SU-DHL-6 (cell line): ENCODE results near the gene PTRH1.

ENCODE experiments used
- EZH2phosphoT487 ChIP-seq: fragments of 200-600 bp; sonication (generic), shearing (Covaris generic); conservative IDR thresholded peaks from 2 replicates; pipeline ENCODE4 v1.6.1; 2018; ENCODE audit warnings: mild to moderate bottlenecking, antibody characterized with exemption, low read length, moderate library complexity, mixed read lengths
- TF ChIP-seq, protein P1 (sequence below): fragments of 200-600 bp; sonication (generic); IDR thresholded peaks from one replicate; pipeline ENCODE4 v1.5.1; 2017; ENCODE audit warnings: antibody characterized with exemption, mild to moderate bottlenecking, low read length, moderate library complexity; ENCODE audit not compliant: insufficient read depth, poor library complexity, severe bottlenecking

DNA sequence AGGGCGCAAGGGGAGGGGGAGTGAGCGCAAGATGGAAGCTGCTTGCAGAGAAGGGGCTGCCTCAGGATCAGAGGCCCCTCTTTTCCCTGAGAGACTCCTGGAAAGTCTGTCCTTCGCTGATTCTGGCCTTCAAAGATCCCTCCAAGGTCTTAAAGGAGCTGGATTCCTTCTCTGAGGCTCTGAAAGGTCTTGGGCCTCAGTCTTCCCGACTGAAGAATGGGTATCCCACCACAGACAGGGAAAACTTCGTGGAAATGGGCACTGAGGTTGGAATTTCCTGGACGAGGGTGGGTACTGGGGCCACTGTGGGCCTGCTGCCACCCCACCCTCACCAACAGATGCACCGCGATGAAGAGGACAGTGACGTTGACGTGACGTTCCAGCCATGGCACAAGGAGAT, 3.1 kb downstream of the PTRH1 start:
- TF ChIP-seq, protein P1, sequence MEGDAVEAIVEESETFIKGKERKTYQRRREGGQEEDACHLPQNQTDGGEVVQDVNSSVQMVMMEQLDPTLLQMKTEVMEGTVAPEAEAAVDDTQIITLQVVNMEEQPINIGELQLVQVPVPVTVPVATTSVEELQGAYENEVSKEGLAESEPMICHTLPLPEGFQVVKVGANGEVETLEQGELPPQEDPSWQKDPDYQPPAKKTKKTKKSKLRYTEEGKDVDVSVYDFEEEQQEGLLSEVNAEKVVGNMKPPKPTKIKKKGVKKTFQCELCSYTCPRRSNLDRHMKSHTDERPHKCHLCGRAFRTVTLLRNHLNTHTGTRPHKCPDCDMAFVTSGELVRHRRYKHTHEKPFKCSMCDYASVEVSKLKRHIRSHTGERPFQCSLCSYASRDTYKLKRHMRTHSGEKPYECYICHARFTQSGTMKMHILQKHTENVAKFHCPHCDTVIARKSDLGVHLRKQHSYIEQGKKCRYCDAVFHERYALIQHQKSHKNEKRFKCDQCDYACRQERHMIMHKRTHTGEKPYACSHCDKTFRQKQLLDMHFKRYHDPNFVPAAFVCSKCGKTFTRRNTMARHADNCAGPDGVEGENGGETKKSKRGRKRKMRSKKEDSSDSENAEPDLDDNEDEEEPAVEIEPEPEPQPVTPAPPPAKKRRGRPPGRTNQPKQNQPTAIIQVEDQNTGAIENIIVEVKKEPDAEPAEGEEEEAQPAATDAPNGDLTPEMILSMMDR, result no peak
- TF ChIP-seq EZH2phosphoT487, result no peak
